Parathyroid adenoma (tissue), 2 donors: ENCODE measurements around the gene ZNF473.

ENCODE experiments used
- H2AFZ ChIP-seq: fragments of 300-600 bp; sonication (generic); one replicate; pipeline ENCODE4 v1.7.0; 2017; ENCODE audit warnings: antibody characterized with exemption, mild to moderate bottlenecking
- H3K27ac ChIP-seq: fragments of 300-600 bp; sonication (generic); one replicate; pipeline ENCODE4 v1.7.0; 2017
- H3K27me3 ChIP-seq: fragments of 300-600 bp; sonication (generic); one replicate; pipeline ENCODE4 v1.7.0; 2017; ENCODE audit warnings: low read length; ENCODE audit not compliant: control insufficient read depth, insufficient read depth
- H3K36me3 ChIP-seq: fragments of 300-600 bp; sonication (generic); one replicate; pipeline ENCODE4 v1.7.0; 2017; ENCODE audit warnings: low read length; ENCODE audit not compliant: control insufficient read depth, insufficient read depth
- H3K4me1 ChIP-seq: fragments of 300-600 bp; sonication (generic); one replicate; pipeline ENCODE4 v1.7.0; 2017; ENCODE audit warnings: control low read depth
- H3K4me2 ChIP-seq: fragments of 300-600 bp; sonication (generic); one replicate; pipeline ENCODE4 v1.7.0; 2017; ENCODE audit warnings: low read length
- H3K4me3 ChIP-seq: fragments of 300-600 bp; sonication (generic); one replicate; pipeline ENCODE4 v1.7.0; 2017; ENCODE audit warnings: low read depth, low read length
- H3K79me2 ChIP-seq: fragments of 300-600 bp; sonication (generic); one replicate; pipeline ENCODE4 v1.7.0; 2017; ENCODE audit warnings: control low read depth
- H3K9ac ChIP-seq: fragments of 300-600 bp; sonication (generic); one replicate; pipeline ENCODE4 v1.7.0; 2017; ENCODE audit warnings: mild to moderate bottlenecking
- H3K9me3 ChIP-seq: fragments of 300-600 bp; sonication (generic); one replicate; pipeline ENCODE4 v1.7.0; 2017; ENCODE audit warnings: low read length; ENCODE audit not compliant: control insufficient read depth
- TF ChIP-seq, protein P1 (sequence below): fragments of 300-600 bp; sonication (generic); IDR thresholded peaks from one replicate; pipeline ENCODE4 v1.7.0; 2017; ENCODE audit warnings: antibody characterized with exemption, mild to moderate bottlenecking
- donor health status: primary hyperparathyroidism.

ZNF473 gene

DNA sequence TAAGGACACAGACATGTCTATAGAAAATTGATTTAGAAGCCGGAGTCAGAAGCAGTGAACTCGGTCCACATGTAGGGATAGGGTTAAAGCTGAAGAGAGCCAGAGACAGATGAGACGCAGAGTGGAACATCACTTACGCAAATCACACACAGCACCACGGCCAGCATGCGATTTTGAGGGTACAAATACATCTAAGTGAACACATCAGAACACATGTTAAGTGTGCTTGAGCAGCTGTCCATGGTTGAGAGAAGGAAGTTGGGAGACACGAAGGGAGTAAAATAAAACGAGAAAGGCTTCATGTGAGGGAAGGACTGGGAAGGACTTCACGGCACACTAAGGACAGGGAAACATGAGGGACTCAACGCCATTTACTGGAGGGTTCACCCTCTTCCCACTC lies 39.5 kb upstream of the ZNF473 start:
- TF ChIP-seq, protein P1, sequence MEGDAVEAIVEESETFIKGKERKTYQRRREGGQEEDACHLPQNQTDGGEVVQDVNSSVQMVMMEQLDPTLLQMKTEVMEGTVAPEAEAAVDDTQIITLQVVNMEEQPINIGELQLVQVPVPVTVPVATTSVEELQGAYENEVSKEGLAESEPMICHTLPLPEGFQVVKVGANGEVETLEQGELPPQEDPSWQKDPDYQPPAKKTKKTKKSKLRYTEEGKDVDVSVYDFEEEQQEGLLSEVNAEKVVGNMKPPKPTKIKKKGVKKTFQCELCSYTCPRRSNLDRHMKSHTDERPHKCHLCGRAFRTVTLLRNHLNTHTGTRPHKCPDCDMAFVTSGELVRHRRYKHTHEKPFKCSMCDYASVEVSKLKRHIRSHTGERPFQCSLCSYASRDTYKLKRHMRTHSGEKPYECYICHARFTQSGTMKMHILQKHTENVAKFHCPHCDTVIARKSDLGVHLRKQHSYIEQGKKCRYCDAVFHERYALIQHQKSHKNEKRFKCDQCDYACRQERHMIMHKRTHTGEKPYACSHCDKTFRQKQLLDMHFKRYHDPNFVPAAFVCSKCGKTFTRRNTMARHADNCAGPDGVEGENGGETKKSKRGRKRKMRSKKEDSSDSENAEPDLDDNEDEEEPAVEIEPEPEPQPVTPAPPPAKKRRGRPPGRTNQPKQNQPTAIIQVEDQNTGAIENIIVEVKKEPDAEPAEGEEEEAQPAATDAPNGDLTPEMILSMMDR: no peak
- Histone ChIP-seq H3K4me3 (no peak overlapping the region), H3K36me3 (no peaks in the 10 kb centered on the region), H3K4me2 (no peak overlapping the region), H3K27me3 (no peaks in the 10 kb centered on the region), H3K27ac (no peak overlapping the region), H3K9me3 (no peaks in the 10 kb centered on the region), H3K79me2 (no peaks in the 10 kb centered on the region), H2AFZ (no peak overlapping the region), H3K9ac (no peak overlapping the region), H3K4me1 (no peaks in the 10 kb centered on the region)

DNA sequence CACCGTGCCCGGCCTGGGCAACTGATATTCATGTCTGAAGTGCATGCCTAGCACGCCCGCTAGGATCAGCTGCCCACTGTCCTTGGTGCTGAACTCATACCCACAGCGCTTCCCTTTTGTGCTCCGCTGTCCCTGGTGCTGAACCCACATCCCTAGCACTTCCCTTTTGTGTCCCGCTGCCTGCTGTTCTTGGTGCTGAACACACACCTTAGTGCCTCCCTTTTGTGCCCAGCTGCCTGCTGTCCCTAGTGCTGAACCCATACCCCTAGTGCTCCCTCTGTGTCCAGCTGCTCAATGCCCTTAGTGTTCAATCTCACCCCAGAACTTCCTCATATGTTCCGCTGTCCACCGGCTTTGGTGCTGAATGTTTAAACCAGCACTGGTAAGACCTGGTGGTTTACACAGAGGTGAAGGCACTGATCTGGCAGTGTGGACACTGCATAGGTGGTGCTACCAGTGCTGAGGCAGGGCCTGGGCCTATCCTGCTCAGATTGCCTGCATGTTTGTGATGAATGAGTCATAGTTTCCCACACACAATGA lies 38.6 kb upstream of the ZNF473 start:
- H2AFZ ChIP-seq: no peak overlapping the region
- no peaks in the 10 kb centered on the region for H3K36me3 ChIP-seq
- H3K27ac ChIP-seq: no peak overlapping the region
- H3K4me3 ChIP-seq: no peak overlapping the region
- TF ChIP-seq, protein P1: no peak
- no peaks in the 10 kb centered on the region for H3K4me1 ChIP-seq
- H3K9me3 ChIP-seq: no peaks in the 10 kb centered on the region
- no peaks in the 10 kb centered on the region for H3K79me2 ChIP-seq
- H3K27me3 ChIP-seq: no peaks in the 10 kb centered on the region
- no peak overlapping the region for H3K9ac ChIP-seq
- no peak overlapping the region for H3K4me2 ChIP-seq

DNA sequence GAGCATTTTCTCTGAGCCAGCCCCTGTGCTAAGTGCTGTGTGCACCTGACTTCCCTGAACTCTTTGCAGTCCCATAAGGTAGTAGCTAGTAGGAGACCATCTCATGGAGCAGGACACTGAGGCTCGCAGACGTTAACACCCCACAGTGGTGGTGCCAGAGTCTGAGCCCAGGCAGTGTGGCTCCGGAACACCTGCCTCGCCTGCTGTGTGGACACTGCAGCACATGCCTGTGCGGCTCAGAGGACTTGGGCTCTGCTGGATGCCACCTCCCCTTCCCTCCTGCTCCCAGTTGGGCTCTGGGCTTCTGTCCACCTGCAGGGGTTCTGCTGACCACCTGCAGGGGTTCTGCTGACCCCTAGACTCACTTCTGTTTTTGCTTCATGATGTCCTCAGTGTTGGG lies 37.8 kb upstream of the ZNF473 start:
- no peak overlapping the region for H3K4me2 ChIP-seq
- H3K79me2 ChIP-seq: no peaks in the 10 kb centered on the region
- H3K27ac ChIP-seq: no peak overlapping the region
- no peaks in the 10 kb centered on the region for H3K4me1 ChIP-seq
- H3K27me3 ChIP-seq: no peaks in the 10 kb centered on the region
- no peak overlapping the region for H2AFZ ChIP-seq
- no peaks in the 10 kb centered on the region for H3K36me3 ChIP-seq
- no peak overlapping the region for H3K4me3 ChIP-seq
- TF ChIP-seq, protein P1: no peak
- H3K9me3 ChIP-seq: no peaks in the 10 kb centered on the region
- H3K9ac ChIP-seq: no peak overlapping the region

DNA sequence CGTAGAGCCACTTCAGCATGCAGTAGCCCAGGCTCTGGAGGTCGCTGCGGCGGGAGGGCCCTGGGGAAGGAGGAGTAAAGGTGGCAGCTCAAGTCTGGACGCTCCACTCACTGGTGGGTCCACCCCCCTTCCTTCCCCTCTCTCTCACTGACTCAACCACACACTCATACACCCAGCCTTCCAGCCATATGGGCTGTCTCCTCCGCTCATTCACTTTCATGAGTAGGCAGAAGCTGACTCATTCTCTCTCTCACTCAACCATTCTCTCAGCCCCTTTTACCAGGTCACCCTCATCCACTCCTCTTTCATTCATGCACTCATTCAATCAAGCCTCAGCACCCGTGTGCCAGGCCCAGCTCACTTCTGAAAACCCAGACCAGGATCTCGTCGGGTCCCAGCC lies 37.4 kb upstream of the ZNF473 start:
- Histone ChIP-seq H3K27ac (no peak overlapping the region), H3K4me3 (no peak overlapping the region), H3K9ac (no peak overlapping the region), H3K4me1 (no peaks in the 10 kb centered on the region), H3K27me3 (no peaks in the 10 kb centered on the region), H3K79me2 (no peaks in the 10 kb centered on the region), H3K9me3 (no peaks in the 10 kb centered on the region), H3K36me3 (no peaks in the 10 kb centered on the region), H2AFZ (no peak overlapping the region), H3K4me2 (no peak overlapping the region)
- TF ChIP-seq, protein P1: no peak

DNA sequence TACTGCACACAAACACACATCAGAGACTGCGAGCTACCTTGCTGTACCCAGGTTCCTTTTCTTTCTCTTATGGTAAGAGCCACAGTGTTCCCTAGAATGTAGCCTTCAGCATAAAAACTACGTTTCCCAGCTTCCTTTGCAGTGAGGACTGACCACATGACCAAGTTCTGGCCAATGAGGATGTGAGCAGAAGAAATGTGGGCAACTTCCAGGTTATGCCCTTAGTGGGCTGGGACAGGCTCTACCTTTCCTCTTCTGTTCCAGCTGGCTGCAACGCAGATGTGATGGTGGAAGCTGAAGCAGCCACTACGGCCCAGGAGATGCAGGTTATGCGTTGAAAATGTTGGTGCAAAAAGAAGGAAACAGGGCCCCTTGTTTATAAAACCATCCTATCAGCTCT lies 28.1 kb upstream of the ZNF473 start:
- no peak overlapping the region for H3K27ac ChIP-seq
- H3K36me3 ChIP-seq: no peaks in the 10 kb centered on the region
- H3K4me3 ChIP-seq: no peak overlapping the region
- H2AFZ ChIP-seq: no peak overlapping the region
- no peak overlapping the region for H3K9ac ChIP-seq
- no peaks in the 10 kb centered on the region for H3K79me2 ChIP-seq
- TF ChIP-seq, protein P1: no peak
- H3K27me3 ChIP-seq: no peaks in the 10 kb centered on the region
- no peak overlapping the region for H3K4me2 ChIP-seq
- H3K4me1 ChIP-seq: no peaks in the 10 kb centered on the region
- H3K9me3 ChIP-seq: no peaks in the 10 kb centered on the region
